GM23248 (cell line): ENCODE results near the gene CIB2.

Experiments used
- EZH2 ChIP-seq: fragments of 200-600 bp; sonication (generic); IDR thresholded peaks from 2 replicates; pipeline ENCODE4 v1.6.1; 2018; ENCODE audit warnings: antibody characterized with exemption, mild to moderate bottlenecking; ENCODE audit not compliant: insufficient read depth, poor library complexity, severe bottlenecking
- EZH2phosphoT487 ChIP-seq: fragments of 200-600 bp; sonication (generic); IDR thresholded peaks from 2 replicates; pipeline ENCODE4 v1.6.1; 2018; ENCODE audit warnings: antibody characterized with exemption, moderate library complexity, mild to moderate bottlenecking, low read depth; ENCODE audit not compliant: insufficient read depth

GRCh38 chr15:78142332-78142731 lies 11.1 kb upstream of the CIB2 start:
- TF ChIP-seq EZH2phosphoT487 (no peak), EZH2 (no peak)
